Spleen (tissue), 11 donors: ENCODE measurements around the gene DEAF1. TPM values are rescaled to one million over a fixed set of nuclear protein-coding genes. Genes with fewer than 3 reads are reported as not detected.

Source experiments
- DNase-seq: peaks from one replicate; pipeline ENCODE4 v3.0.0-alpha.2; 2020
- H3K27ac ChIP-seq, 8 donors: fragments of 200-600 bp; sonication (generic) in 7 of 8; 1 replicate in 4 of 8; 2 replicates in 4 of 8; pipeline versions ENCODE4 v1.5.0 to v1.8.0; 2016 to 2021; ENCODE audit warnings: inconsistent platforms in 4 of 8, mild to moderate bottlenecking in 4 of 8, moderate library complexity in 1 of 8
- H3K27me3 ChIP-seq, 7 donors: fragments of 200-600 bp; sonication (generic) in 6 of 7; replicated peaks in 1 of 7; 1 replicate in 4 of 7; 2 replicates in 3 of 7; pipeline versions ENCODE4 v1.5.0 to v1.8.0; 2016 to 2021; ENCODE audit warnings: inconsistent platforms in 3 of 7, mild to moderate bottlenecking in 1 of 7
- H3K36me3 ChIP-seq, 6 donors: fragments of 200-600 bp; sonication (generic) in 5 of 6; 1 replicate in 4 of 6; 2 replicates in 2 of 6; pipeline versions ENCODE4 v1.5.0 to v1.8.0; 2016 to 2021; ENCODE audit warnings: inconsistent platforms in 2 of 6
- H3K4me1 ChIP-seq, 6 donors: fragments of 200-600 bp; sonication (generic) in 5 of 6; 1 replicate in 3 of 6; 2 replicates in 3 of 6; pipeline versions ENCODE4 v1.5.0 to v1.8.0; 2016 to 2021; ENCODE audit warnings: inconsistent platforms in 3 of 6
- H3K4me3 ChIP-seq, 8 donors: fragments of 200-600 bp; sonication (generic) in 7 of 8; 1 replicate in 4 of 8; 2 replicates in 4 of 8; pipeline versions ENCODE4 v1.5.0 to v1.8.0; 2016 to 2021; ENCODE audit warnings: inconsistent platforms in 4 of 8, mild to moderate bottlenecking in 4 of 8, moderate library complexity in 2 of 8
- H3K9me3 ChIP-seq, 8 donors: fragments of 200-600 bp; sonication (generic) in 7 of 8; 1 replicate in 4 of 8; 2 replicates in 4 of 8; pipeline versions ENCODE4 v1.5.0 to v1.8.0; 2016 to 2021; ENCODE audit warnings: inconsistent platforms in 4 of 8
- POLR2A ChIP-seq, 3 donors: fragments of 450-650 bp; IDR thresholded peaks; one replicate each; pipeline ENCODE4 v1.5.1; 2017; ENCODE audit warnings: antibody characterized with exemption in 3 of 3, mild to moderate bottlenecking in 1 of 3
- POLR2AphosphoS5 ChIP-seq, 3 donors: sonication (generic); formaldehyde crosslinking; IDR thresholded peaks; one replicate each; pipeline ENCODE4 v1.5.1; 2017; ENCODE audit warnings: antibody characterized with exemption in 3 of 3
- WGBS, 5 donors: extraction: QIAGEN DNeasy Blood & Tissue Kit in 3 of 5; methylation state at CpG; one replicate each; pipeline versions ENCODE4 v1.1.5 to v1.1.7; 2013 to 2018; 5-methylcytosine and 5-hydroxymethylcytosine counted together
- intact Hi-C: fragments of 100-400 bp; cut with DNase I; formaldehyde crosslinking; loops from one replicate; pipeline ENCODE4 v1.15.0; 2023; ENCODE audit warnings: low total_unique reads
- polyA plus RNA-seq, 3 donors: library from polyadenylated mRNA; stranded (reverse); fragments of 200-250 nt; gene quantifications; one replicate each; pipeline ENCODE4 v1.2.1, GENCODE V29; 2013
- total RNA-seq, 7 donors: library from RNA; depleted of rRNA in 3 of 7; stranded (reverse); fragments of >200 nt in 3 of 7; fragmentation: NEBNext Ultra II Directional in 4 of 7; extraction: Animal tissue kit (Norgen Biotek cat#: 25700) in 4 of 7; gene quantifications; one replicate each; pipeline versions ENCODE4 v1.1.0 to v1.2.1, GENCODE V29; 2016 to 2021
- TF ChIP-seq, protein P1 (sequence below), 11 experiments: fragments of 200-600 bp in 7 of 11; fragments of 450-650 bp in 4 of 11; sonication (generic) in 4 of 11; IDR thresholded peaks in 8 of 11; conservative IDR thresholded peaks in 3 of 11; 1 replicate in 7 of 11; 2 replicates in 4 of 11; pipeline versions ENCODE4 v1.4.0 to v1.8.0; 2016 to 2021; ENCODE audit warnings: antibody characterized with exemption in 11 of 11, inconsistent platforms in 4 of 11, mild to moderate bottlenecking in 1 of 11
- donor health status: healthy with polysubstance abuse.
- donor health status: DM: no; HTN: no; CAD: no; lungs with moderate emphysema.
- donor health status: DM: no; HTN: no; CAD: no.
- donor health status: Bipolar disorder and iron deficiency.
- donor health status: healthy.
- donor health status: DM: no; HTN: no; CAD: no.
- donor health status: DM: yes; HTN: yes; CAD: no.

DEAF1 gene
- total and polyA plus RNA-seq, 10 donors, result 21.8 to 44.9 (median 30.1) TPM

DNA sequence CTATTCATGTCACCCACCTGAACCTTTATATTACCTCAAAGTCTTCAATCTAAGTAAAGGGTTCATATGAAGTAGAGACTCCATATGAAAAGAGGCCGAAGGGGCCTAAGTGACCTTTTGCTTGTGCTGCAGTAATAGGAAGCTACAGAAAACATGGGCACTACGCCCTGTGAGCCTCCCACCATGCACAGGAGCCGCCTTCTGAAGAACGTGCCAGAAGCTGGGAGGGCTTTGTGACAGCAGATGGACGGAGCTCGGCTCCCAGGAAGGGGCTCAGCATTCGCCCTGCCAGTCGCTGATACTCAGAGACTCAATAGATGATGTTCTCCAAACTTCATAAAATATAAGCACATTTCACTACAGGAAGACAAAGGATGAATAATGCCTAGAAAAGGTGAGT, 21.2 kb downstream of the DEAF1 start:
- Histone ChIP-seq H3K27me3 (no peaks in the 10 kb centered on the region), H3K4me3 (no peak overlapping the region), H3K9me3 (no peaks in the 10 kb centered on the region), H3K4me1 (no peaks in the 10 kb centered on the region), H3K36me3 (peaks cover 0 to 95% (median 45%) of the 10 kb centered on the region in 6 donors), H3K27ac (no peak overlapping the region)
- intact Hi-C loops, result no loop called here
- DNase-seq, result no peak
- TF ChIP-seq POLR2A (IDR thresholded peaks at IDR 0.05) (no peak), POLR2AphosphoS5 (IDR thresholded peaks at IDR 0.05) (no peak)
- TF ChIP-seq, protein P1, sequence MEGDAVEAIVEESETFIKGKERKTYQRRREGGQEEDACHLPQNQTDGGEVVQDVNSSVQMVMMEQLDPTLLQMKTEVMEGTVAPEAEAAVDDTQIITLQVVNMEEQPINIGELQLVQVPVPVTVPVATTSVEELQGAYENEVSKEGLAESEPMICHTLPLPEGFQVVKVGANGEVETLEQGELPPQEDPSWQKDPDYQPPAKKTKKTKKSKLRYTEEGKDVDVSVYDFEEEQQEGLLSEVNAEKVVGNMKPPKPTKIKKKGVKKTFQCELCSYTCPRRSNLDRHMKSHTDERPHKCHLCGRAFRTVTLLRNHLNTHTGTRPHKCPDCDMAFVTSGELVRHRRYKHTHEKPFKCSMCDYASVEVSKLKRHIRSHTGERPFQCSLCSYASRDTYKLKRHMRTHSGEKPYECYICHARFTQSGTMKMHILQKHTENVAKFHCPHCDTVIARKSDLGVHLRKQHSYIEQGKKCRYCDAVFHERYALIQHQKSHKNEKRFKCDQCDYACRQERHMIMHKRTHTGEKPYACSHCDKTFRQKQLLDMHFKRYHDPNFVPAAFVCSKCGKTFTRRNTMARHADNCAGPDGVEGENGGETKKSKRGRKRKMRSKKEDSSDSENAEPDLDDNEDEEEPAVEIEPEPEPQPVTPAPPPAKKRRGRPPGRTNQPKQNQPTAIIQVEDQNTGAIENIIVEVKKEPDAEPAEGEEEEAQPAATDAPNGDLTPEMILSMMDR (IDR thresholded peaks at IDR 0.05 in 8 of 11, conservative IDR thresholded peaks at IDR 0.05 in 3 of 11), result no peak
- 91 to 97% (median 97%) methylated on average over 8 of the region's 8 CpGs for WGBS, 5 donors

DNA sequence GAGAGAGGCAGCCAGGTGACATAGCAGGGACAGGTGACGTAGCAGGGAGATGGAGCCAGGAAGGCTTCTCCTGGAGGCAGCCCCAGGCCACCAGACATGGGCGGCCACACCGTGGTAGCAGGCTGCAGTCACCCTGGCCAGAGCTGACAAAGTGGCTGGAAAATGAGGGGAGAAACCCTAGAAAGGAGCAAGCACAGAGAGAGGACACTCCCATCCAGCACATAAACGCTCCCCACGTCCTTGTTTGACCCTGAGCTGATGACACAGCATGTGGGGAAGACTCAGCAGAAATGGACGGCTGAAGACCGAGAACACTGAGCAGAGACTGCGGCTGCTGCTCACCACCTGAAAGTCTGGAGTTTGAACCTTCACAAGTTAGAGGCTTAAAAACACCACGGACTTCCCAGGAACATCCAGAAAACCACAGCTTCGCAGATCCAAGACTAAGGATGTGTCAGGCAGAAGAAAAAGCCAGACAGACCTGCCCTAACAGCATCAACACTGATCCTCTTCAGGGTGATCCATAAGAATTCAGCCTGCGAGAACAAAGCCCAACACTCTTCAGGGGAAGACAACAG, 29.2 kb downstream of the DEAF1 start:
- no peaks in the 10 kb centered on the region for H3K27me3 ChIP-seq
- peak overlapping the region in 6 of 8 donors; percentile 3 to 60 (median 42) for H3K27ac ChIP-seq
- peaks cover 4 to 25% (median 11%) of the 10 kb centered on the region in 6 donors for H3K4me1 ChIP-seq
- peaks cover 0 to 87% (median 0%) of the 10 kb centered on the region in 6 donors for H3K36me3 ChIP-seq
- 59 to 79% (median 70%) methylated on average over 11 of the region's 11 CpGs for WGBS, 5 donors
- no peak overlapping the region for H3K4me3 ChIP-seq
- TF ChIP-seq POLR2A (IDR thresholded peaks at IDR 0.05), result no peak
- no peak for TF ChIP-seq POLR2AphosphoS5 (IDR thresholded peaks at IDR 0.05)
- TF ChIP-seq, protein P1 (IDR thresholded peaks at IDR 0.05 in 8 of 11, conservative IDR thresholded peaks at IDR 0.05 in 3 of 11), result no peak
- no peak for DNase-seq
- H3K9me3 ChIP-seq, result no peaks in the 10 kb centered on the region
- intact Hi-C loops, result no loop called here

DNA sequence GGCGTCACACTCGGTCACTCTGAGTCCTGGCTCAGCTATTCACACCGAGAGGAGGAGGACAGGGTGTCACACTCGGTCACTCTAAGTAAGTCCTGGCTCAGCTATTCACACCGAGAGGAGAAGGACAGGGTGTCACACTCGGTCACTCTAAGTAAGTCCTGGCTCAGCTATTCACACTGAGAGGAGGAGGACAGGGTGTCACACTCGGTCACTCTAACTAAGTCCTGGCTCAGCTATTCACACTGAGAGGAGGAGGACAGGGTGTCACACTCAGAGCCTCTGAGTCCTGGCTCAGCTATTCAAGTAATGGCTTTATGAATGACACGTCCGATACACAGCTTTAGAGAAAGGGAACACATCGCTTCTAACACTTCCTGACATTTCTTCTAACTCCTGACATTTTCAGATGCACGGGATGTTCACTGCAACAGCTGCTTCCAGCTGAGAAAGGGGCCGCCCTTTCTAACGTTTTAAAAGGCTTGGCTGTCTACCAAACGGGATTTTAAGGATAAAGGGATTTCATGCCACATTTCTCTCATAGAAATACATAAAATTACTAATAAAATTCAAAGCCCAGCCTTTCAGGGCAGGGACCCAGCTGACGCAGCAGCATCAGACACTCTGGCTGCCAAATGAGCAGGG, 29.8 kb downstream of the DEAF1 start:
- H3K27me3 ChIP-seq, result no peaks in the 10 kb centered on the region
- no peak for DNase-seq
- no peaks in the 10 kb centered on the region for H3K9me3 ChIP-seq
- intact Hi-C loops, result no loop called here
- H3K4me1 ChIP-seq, result peaks cover 4 to 31% (median 14%) of the 10 kb centered on the region in 6 donors
- no peak overlapping the region for H3K4me3 ChIP-seq
- TF ChIP-seq POLR2AphosphoS5 (IDR thresholded peaks at IDR 0.05) (no peak), POLR2A (IDR thresholded peaks at IDR 0.05) (no peak)
- TF ChIP-seq, protein P1 (IDR thresholded peaks at IDR 0.05 in 8 of 11, conservative IDR thresholded peaks at IDR 0.05 in 3 of 11), result no peak
- H3K36me3 ChIP-seq, result peaks cover 0 to 87% (median 3%) of the 10 kb centered on the region in 6 donors
- H3K27ac ChIP-seq, result peak overlapping the region in 6 of 8 donors; percentile 3 to 60 (median 42)
- WGBS, 5 donors, result 80 to 90% (median 83%) methylated on average over 11 to 15 of the region's 15 CpGs

DNA sequence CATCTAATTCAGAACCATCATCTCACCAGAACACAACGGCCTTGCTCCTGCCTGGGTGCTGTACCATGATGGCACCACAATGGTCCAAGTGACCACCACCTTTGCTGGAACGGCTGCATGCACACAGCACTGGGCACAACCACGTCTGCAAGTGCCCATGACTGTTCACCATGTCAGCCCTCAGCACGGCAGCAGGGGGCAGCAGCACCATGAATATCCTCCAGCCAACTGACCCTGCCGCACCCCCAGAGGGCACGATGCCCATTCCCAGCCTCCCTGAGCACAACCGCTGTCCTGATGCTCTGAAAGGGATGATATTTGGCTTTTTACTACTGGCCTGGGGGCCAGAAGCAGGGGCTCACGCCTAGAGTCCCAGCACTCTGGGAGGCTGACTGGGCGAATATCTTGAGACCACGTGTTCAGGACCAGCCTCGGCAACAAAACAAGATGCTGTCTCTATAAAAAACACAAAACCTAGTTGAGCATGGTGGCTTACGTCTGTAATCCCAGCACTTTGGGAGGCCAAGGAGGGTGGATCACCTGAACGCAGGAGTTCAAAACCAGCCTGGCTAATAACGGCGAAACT, 32.2 kb downstream of the DEAF1 start:
- intact Hi-C loops, result loop anchor here (5.0 kb wide), 1 partner anchor 60 kb away; no protein-coding TSS in a partner anchor
- Histone ChIP-seq H3K27ac (no peak overlapping the region), H3K27me3 (no peaks in the 10 kb centered on the region), H3K9me3 (no peaks in the 10 kb centered on the region), H3K36me3 (peaks cover 0 to 87% (median 15%) of the 10 kb centered on the region in 6 donors), H3K4me3 (no peak overlapping the region), H3K4me1 (peaks cover 4 to 54% (median 24%) of the 10 kb centered on the region in 6 donors)
- DNase-seq, result peak; percentile 87
- TF ChIP-seq, protein P1 (IDR thresholded peaks at IDR 0.05 in 8 of 11, conservative IDR thresholded peaks at IDR 0.05 in 3 of 11), result peak; percentile 55 to 87 (median 81)
- peak; percentile 46 to 67 (median 56) for TF ChIP-seq POLR2AphosphoS5 (IDR thresholded peaks at IDR 0.05)
- no peak for TF ChIP-seq POLR2A (IDR thresholded peaks at IDR 0.05)
- 66 to 73% (median 67%) methylated on average over 13 to 15 of the region's 15 CpGs for WGBS, 5 donors
